Body of pancreas (tissue), 4 donors: ENCODE measurements around the gene AGAP1. TPM values are rescaled to one million over a fixed set of nuclear protein-coding genes. Genes with fewer than 3 reads are reported as not detected.

Experiments
- ATAC-seq: fragments of 150-250 bp; one replicate; pipeline ENCODE4 v1.9.1; 2016
- DNase-seq, 4 donors: peaks; one replicate each; pipeline ENCODE4 v3.0.0-alpha.2; 2019
- H3K27ac ChIP-seq, 4 donors: fragments of 200-600 bp; sonication (generic); 1 replicate in 3 of 4; 2 replicates in 1 of 4; pipeline versions ENCODE4 v1.5.1 to v1.6.1; 2016 to 2019; ENCODE audit warnings: mild to moderate bottlenecking in 1 of 4, mixed read lengths in 1 of 4, moderate library complexity in 1 of 4
- H3K27me3 ChIP-seq, 2 donors: fragments of 200-600 bp; sonication (generic); one replicate each; pipeline ENCODE4 v1.6.0; 2016; ENCODE audit warnings: mild to moderate bottlenecking in 1 of 2
- H3K36me3 ChIP-seq, 2 donors: fragments of 200-600 bp; sonication (generic); replicated peaks in 1 of 2; 2 replicates each; pipeline ENCODE4 v1.5.1; 2016; ENCODE audit warnings: low read depth in 2 of 2; ENCODE audit not compliant: insufficient read depth in 1 of 2
- H3K4me1 ChIP-seq: fragments of 200-600 bp; sonication (generic); one replicate; pipeline ENCODE4 v1.6.0; 2016
- H3K4me3 ChIP-seq, 2 donors: fragments of 200-600 bp; sonication (generic); 1 replicate in 1 of 2; 2 replicates in 1 of 2; pipeline ENCODE4 v1.5.1; 2016 to 2019
- H3K9me3 ChIP-seq, 3 donors: fragments of 200-600 bp; sonication (generic); 1 replicate in 2 of 3; 2 replicates in 1 of 3; pipeline ENCODE4 v1.5.1; 2016
- CTCF ChIP-seq, 7 experiments: fragments of 450-650 bp in 4 of 7; fragments of 200-600 bp in 3 of 7; sonication (generic) in 3 of 7; IDR thresholded peaks; one replicate each; pipeline ENCODE4 v1.5.1; 2016 to 2019; ENCODE audit warnings: antibody characterized with exemption in 7 of 7
- POLR2A ChIP-seq, 3 donors: fragments of 450-650 bp; IDR thresholded peaks; one replicate each; pipeline ENCODE4 v1.6.1; 2016; ENCODE audit warnings: antibody characterized with exemption in 3 of 3, mild to moderate bottlenecking in 2 of 3
- WGBS, 2 donors: methylation state at CpG; one replicate each; pipeline ENCODE4 v1.1.5; 2017; 5-methylcytosine and 5-hydroxymethylcytosine counted together
- intact Hi-C: fragments of 100-400 bp; cut with DNase I; formaldehyde crosslinking; loops from one replicate; pipeline ENCODE4 v1.15.1; 2023
- total RNA-seq, 2 donors: library from RNA; depleted of rRNA; stranded (reverse); fragments of >200 nt; gene quantifications; one replicate each; pipeline ENCODE4 v1.1.0, GENCODE V29; 2016

Gene AGAP1
- total RNA-seq, 2 donors from 2014 or later: 21.3 to 32.6 TPM

- no peak for TF ChIP-seq POLR2A (IDR thresholded peaks at IDR 0.05)
- no peak for TF ChIP-seq CTCF (IDR thresholded peaks at IDR 0.05)
- H3K4me1 ChIP-seq: peaks cover 25% of the 10 kb centered on the region
- 79 to 90% methylated on average over 8 of the region's 8 CpGs for WGBS, 2 donors
- H3K27me3 ChIP-seq: no peaks in the 10 kb centered on the region
- no peaks in the 10 kb centered on the region for H3K9me3 ChIP-seq
- no peak overlapping the region for H3K4me3 ChIP-seq
- intact Hi-C loops: no loop called here
- no peak for DNase-seq
- H3K27ac ChIP-seq: no peak overlapping the region
- ATAC-seq: no peak
- H3K36me3 ChIP-seq: no peaks in the 10 kb centered on the region
These were observed 90.2 kb downstream of the AGAP1 start for GRCh38 chr2:235583925-235584637.

- Histone ChIP-seq H3K4me3 (no peak overlapping the region), H3K36me3 (no peaks in the 10 kb centered on the region), H3K9me3 (no peaks in the 10 kb centered on the region), H3K27me3 (no peaks in the 10 kb centered on the region), H3K4me1 (peaks cover 29% of the 10 kb centered on the region), H3K27ac (no peak overlapping the region)
- no peak for TF ChIP-seq CTCF (IDR thresholded peaks at IDR 0.05)
- no peak for TF ChIP-seq POLR2A (IDR thresholded peaks at IDR 0.05)
- WGBS, 2 donors: 83 to 90% methylated on average over 10 of the region's 10 CpGs
- intact Hi-C loops: no loop called here
- no peak for DNase-seq
- no peak for ATAC-seq
These were observed 90.8 kb downstream of the AGAP1 start for GRCh38 chr2:235584638-235585007.

- no peak for DNase-seq
- TF ChIP-seq POLR2A (IDR thresholded peaks at IDR 0.05) (no peak), CTCF (IDR thresholded peaks at IDR 0.05) (no peak)
- H3K4me1 ChIP-seq: peaks cover 27% of the 10 kb centered on the region
- H3K9me3 ChIP-seq: no peaks in the 10 kb centered on the region
- no peaks in the 10 kb centered on the region for H3K36me3 ChIP-seq
- no peak overlapping the region for H3K27ac ChIP-seq
- no peak overlapping the region for H3K4me3 ChIP-seq
- WGBS, 2 donors: 89 to 96% methylated on average over 9 of the region's 9 CpGs
- intact Hi-C loops: no loop called here
- ATAC-seq: no peak
- no peaks in the 10 kb centered on the region for H3K27me3 ChIP-seq
These were observed 93.4 kb downstream of the AGAP1 start for GRCh38 chr2:235587202-235587601.

GRCh38 chr2:235588750-235589149 is 94.9 kb downstream of the AGAP1 start:
- H3K27me3 ChIP-seq: no peaks in the 10 kb centered on the region
- H3K4me3 ChIP-seq: no peak overlapping the region
- peaks cover 16% of the 10 kb centered on the region for H3K4me1 ChIP-seq
- DNase-seq: peak; percentile 44 to 81 (median 60)
- no peaks in the 10 kb centered on the region for H3K36me3 ChIP-seq
- peak overlapping the region in 2 of 4 donors; percentile 10 to 51 for H3K27ac ChIP-seq
- WGBS, 2 donors: 15 to 21% methylated on average over 9 of the region's 9 CpGs
- intact Hi-C loops: no loop called here
- peak; percentile 86 for ATAC-seq
- no peak for TF ChIP-seq POLR2A (IDR thresholded peaks at IDR 0.05)
- TF ChIP-seq CTCF (IDR thresholded peaks at IDR 0.05): no peak
- no peaks in the 10 kb centered on the region for H3K9me3 ChIP-seq

- Histone ChIP-seq H3K4me1 (peaks cover 16% of the 10 kb centered on the region), H3K36me3 (no peaks in the 10 kb centered on the region), H3K27me3 (no peaks in the 10 kb centered on the region), H3K9me3 (no peaks in the 10 kb centered on the region), H3K4me3 (no peak overlapping the region), H3K27ac (no peak overlapping the region)
- intact Hi-C loops: loop anchor here (5.0 kb wide), 1 partner anchor 449 kb away; no protein-coding TSS in a partner anchor
- DNase-seq (no peak), ATAC-seq (no peak)
- 78 to 91% methylated on average over 13 to 14 of the region's 14 CpGs for WGBS, 2 donors
- TF ChIP-seq CTCF (IDR thresholded peaks at IDR 0.05) (no peak), POLR2A (IDR thresholded peaks at IDR 0.05) (no peak)
These were observed 97.4 kb downstream of the AGAP1 start for GRCh38 chr2:235591231-235591730.
